Measurements from ENCODE around the gene DPEP3. TPM values are rescaled to one million over a fixed set of nuclear protein-coding genes. Genes with fewer than 3 reads are reported as not detected.
A peak's percentile ranks its signal among the peaks of the same experiment; 100 is the strongest.

DPEP3 gene
- total RNA-seq, 6 experiments from 2014 or later: 0.10 TPM; not detected in 5

DNA sequence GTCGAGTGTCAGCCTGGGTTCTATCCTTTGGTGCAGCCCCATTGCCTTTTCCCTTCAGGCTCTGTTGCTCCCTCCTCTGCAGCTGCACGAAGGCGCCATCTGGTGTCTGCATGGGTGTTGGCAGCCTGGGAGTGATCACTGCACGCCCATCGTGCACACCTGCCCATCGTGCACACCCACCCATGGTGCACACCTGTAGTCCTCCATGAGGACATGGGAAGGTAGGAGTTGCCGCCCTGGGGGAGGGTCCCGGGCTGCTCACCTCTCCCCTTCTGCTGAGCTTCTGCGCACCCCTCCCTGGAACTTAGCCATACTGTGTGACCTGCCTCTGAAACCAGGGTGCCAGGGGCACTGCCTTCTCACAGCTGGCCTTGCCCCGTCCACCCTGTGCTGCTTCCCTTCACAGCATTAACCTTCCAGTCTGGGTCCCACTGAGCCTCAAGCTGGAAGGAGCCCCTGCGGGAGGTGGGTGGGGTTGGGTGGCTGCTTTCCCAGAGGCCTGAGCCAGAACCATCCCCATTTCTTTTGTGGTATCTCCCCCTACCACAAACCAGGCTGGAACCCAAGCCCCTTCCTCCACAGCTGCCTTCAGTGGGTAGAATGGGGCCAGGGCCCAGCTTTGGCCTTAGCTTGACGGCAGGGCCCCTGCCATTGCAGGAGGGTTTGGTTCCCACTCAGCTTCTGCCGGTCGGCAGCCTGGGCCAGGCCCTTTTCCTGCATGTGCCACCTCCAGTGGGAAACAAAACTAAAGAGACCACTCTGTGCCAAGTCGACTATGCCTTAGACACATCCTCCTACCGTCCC lies 51.5 kb downstream of the DPEP3 start:
- H3K36me3 ChIP-seq: peaks cover 0 to 3% (median 0%) of the 10 kb centered on the region in 4 donors
- WGBS (ENCODE audit: insufficient coverage, low coverage, low lambda C conversion rate, missing lambda C conversion rate): 30% methylated on average over 7 of the region's 16 CpGs
- intact Hi-C loops (cut with DNase I): loop anchor here (5.0 to 10.0 kb wide), 3 partner anchors 41 to 104 kb away; partner anchors contain the start of gene NRN1L (in 1 of the 2)

DNA sequence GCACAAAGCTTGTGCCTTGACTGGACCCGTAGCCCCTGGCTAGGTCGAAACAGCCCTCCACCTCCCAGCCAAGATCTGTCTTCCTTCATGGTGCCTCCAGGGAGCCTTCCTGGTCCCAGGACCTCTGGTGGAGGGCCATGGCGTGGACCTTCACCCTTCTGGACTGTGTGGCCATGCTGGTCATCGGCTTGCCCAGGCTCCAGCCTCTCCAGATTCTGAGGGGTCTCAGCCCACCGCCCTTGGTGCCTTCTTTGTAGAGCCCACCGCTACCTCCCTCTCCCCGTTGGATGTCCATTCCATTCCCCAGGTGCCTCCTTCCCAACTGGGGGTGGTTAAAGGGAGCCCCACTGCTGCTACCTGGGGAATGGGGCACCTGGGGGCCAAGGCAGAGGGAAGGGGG lies 52.2 kb downstream of the DPEP3 start:
- no peak for TF ChIP-seq POLR2A (IDR thresholded peaks at IDR 0.05)
- TF ChIP-seq, protein P1, sequence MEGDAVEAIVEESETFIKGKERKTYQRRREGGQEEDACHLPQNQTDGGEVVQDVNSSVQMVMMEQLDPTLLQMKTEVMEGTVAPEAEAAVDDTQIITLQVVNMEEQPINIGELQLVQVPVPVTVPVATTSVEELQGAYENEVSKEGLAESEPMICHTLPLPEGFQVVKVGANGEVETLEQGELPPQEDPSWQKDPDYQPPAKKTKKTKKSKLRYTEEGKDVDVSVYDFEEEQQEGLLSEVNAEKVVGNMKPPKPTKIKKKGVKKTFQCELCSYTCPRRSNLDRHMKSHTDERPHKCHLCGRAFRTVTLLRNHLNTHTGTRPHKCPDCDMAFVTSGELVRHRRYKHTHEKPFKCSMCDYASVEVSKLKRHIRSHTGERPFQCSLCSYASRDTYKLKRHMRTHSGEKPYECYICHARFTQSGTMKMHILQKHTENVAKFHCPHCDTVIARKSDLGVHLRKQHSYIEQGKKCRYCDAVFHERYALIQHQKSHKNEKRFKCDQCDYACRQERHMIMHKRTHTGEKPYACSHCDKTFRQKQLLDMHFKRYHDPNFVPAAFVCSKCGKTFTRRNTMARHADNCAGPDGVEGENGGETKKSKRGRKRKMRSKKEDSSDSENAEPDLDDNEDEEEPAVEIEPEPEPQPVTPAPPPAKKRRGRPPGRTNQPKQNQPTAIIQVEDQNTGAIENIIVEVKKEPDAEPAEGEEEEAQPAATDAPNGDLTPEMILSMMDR (IDR thresholded peaks at IDR 0.05): no peak
- H3K27me3 ChIP-seq: no peaks in the 10 kb centered on the region
- peaks cover 0 to 3% (median 0%) of the 10 kb centered on the region in 4 donors for H3K36me3 ChIP-seq
- DNase-seq (no peak), ATAC-seq (peak in 1 of 4 donors; percentile 5)
- no CpG with 5 or more reads among the region's 7 CpGs for WGBS (ENCODE audit: insufficient coverage, low coverage, low lambda C conversion rate, missing lambda C conversion rate)
- H3K9me3 ChIP-seq: no peaks in the 10 kb centered on the region
- H3K4me1 ChIP-seq: no peaks in the 10 kb centered on the region
- intact Hi-C loops (cut with DNase I): loop anchor here (5.0 to 10.0 kb wide), 3 partner anchors 41 to 103 kb away; partner anchors contain the start of gene NRN1L (in 1 of the 2)
- H3K27ac ChIP-seq: no peak overlapping the region
- no peak overlapping the region for H3K4me3 ChIP-seq

More for the DNA sequence above, 51.5 kb downstream of the DPEP3 start:
- ATAC-seq (peak; percentile 81 to 88 (median 84)), DNase-seq (peak; percentile 76 to 83 (median 77))
- no peaks in the 10 kb centered on the region for H3K4me1 ChIP-seq
- no peak overlapping the region for H3K27ac ChIP-seq
- H3K4me3 ChIP-seq: no peak overlapping the region
- no peak for TF ChIP-seq POLR2A (IDR thresholded peaks at IDR 0.05)
- TF ChIP-seq, protein P1 (IDR thresholded peaks at IDR 0.05): peak; percentile 83 to 91 (median 88)
- H3K27me3 ChIP-seq: no peaks in the 10 kb centered on the region
- H3K9me3 ChIP-seq: no peaks in the 10 kb centered on the region

DNA sequence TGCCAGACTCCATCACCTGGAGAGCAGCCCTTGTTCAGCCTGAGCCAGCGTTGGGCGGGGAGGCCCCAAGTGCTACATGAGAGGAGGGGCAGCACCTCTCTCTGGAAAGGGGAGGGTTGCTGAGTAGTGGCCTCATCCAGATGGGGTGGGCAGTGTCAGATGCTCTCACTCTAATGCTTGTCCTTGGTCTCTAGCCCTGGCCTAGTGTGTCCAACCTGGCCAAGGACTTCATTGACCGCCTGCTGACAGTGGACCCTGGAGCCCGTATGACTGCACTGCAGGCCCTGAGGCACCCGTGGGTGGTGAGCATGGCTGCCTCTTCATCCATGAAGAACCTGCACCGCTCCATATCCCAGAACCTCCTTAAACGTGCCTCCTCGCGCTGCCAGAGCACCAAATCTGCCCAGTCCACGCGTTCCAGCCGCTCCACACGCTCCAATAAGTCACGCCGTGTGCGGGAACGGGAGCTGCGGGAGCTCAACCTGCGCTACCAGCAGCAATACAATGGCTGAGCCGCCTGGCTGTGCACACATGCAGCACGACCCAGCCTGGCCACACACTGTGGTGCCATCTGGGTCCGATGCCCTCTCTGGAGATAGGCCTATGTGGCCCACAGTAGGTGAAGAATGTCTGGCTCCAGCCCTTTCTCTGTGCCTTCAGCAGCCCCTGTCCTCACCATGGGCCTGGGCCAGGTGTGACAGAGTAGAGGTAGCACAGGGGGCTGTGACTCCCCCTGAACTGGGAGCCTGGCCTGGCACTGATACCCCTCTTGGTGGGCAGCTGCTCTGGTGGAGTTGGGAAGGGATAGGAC lies 53.0 kb downstream of the DPEP3 start:
- Histone ChIP-seq H3K27me3 (no peaks in the 10 kb centered on the region), H3K36me3 (peaks cover 0 to 3% (median 0%) of the 10 kb centered on the region in 4 donors), H3K4me1 (no peaks in the 10 kb centered on the region), H3K27ac (no peak overlapping the region), H3K4me3 (no peak overlapping the region), H3K9me3 (no peaks in the 10 kb centered on the region)
- no peak for TF ChIP-seq POLR2A (IDR thresholded peaks at IDR 0.05)
- TF ChIP-seq, protein P1 (IDR thresholded peaks at IDR 0.05): no peak
- WGBS (ENCODE audit: insufficient coverage, low coverage, low lambda C conversion rate, missing lambda C conversion rate): 88% methylated on average over 13 of the region's 22 CpGs
- no peak for ATAC-seq
- intact Hi-C loops (cut with DNase I): loop anchor here (5.0 to 10.0 kb wide), 3 partner anchors 40 to 103 kb away; partner anchors contain the start of gene NRN1L (in 1 of the 2)
- DNase-seq: no peak

DNA sequence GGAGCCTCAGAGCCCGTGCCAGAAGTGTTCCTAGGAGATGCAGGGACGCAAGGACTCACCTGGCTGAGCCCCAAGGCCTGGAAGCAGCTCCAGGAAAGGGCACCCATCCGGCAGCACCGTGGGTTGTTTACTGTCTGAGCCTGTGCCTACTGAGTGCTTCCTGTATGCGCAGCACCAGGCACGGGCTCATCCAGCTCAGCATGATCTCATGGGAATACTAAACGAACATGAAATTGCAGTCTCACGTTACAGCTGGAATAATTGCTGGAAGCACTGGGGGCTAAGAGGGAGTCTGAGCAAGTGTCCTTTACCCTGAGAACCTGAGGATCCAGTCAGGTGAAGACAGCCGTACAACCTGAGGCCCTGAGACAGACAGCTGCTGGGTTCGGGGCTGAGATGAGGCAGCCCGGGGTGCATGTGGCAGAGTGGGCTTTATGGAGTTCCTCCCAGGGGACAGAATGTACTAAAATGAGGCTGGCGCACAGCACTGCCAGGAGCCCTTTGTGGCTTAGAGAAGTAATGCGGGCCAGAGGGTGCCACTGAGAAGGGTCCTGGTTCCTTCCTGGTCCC lies 54.0 kb downstream of the DPEP3 start:
- intact Hi-C loops (cut with DNase I): loop anchor here (5.0 to 10.0 kb wide), 3 partner anchors 39 to 101 kb away; partner anchors contain the start of gene NRN1L (in 1 of the 2)
- ATAC-seq (no peak), DNase-seq (no peak)
- no peaks in the 10 kb centered on the region for H3K27me3 ChIP-seq
- no peak overlapping the region for H3K27ac ChIP-seq
- H3K9me3 ChIP-seq: no peaks in the 10 kb centered on the region
- WGBS (ENCODE audit: insufficient coverage, low coverage, low lambda C conversion rate, missing lambda C conversion rate): 53% methylated on average over 3 of the region's 13 CpGs
- H3K36me3 ChIP-seq: peaks cover 0 to 3% (median 0%) of the 10 kb centered on the region in 4 donors
- no peaks in the 10 kb centered on the region for H3K4me1 ChIP-seq
- H3K4me3 ChIP-seq: no peak overlapping the region
- TF ChIP-seq, protein P1 (IDR thresholded peaks at IDR 0.05): no peak
- TF ChIP-seq POLR2A (IDR thresholded peaks at IDR 0.05): no peak
